CD4-positive, alpha-beta T cell treated with Interleukin-17A for 1 hour (primary cell): ENCODE measurements around the gene SYS1.

Source experiments
- DNase-seq: peaks from one replicate; pipeline ENCODE4 v3.0.0-alpha.2; 2020

Gene SYS1

DNA sequence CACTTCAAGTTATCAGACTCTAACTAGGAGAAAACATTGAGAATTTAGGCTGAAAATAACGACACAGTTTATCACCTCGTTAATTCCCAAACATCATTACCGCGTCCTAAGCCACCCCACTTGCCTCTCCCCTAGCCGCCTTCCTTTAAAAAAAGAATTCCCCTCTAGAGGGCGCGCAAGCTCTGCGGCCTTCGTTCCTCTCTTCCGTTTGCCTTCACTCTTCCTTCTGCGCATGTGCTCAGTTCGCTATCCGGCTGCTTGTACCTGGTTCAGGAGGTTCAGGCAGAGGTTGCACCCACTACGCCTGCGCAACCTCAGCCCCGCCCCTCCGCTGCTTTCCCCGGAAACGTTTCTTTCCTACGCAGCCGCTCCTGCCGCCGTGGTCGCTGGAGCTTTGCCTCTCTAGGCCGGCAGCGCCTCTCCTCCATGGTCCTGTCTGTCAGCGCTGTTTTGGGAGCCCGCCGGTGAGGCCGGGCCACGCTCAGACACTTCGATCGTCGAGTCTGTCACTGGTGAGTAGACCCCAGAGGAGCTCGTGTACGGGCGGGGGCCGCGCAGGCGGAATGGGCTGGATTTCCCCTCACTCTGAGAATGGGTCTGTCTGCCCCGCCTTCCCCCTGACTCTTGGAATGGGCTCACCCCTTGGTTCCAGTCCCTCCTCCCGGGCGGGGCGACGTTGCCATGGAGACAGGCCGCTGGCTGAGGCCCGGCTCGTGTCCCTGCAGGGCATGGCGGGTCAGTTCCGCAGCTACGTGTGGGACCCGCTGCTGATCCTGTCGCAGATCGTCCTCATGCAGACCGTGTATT is at the start of gene SYS1:
Gene SYS1, plus strand, starts transcription at position 353 of the 807 bp plus-strand sequence. Its CDS starts 376 bp downstream, at position 729.
- peak; percentile 99 for DNase-seq

DNA sequence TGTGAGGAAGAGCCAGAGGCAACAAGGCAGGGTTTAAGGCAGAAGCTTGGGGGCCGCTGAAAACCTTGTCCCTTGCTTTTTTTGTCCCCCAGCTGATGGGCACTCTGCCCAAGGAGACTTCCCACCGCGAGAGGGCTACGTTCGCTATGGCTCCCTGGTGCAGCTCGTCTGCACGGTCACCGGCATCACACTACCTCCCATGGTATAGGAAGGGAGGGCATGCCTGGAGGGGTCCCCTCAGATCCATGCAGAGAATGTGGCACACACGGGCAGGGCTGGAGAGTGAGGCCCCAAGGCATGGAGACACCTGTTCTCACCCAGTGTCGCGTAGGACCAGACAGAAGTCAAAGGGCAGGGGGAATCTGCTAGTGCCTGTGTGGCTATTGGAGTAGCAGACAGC is 49.0 kb upstream of the SYS1 start:
- no peak for DNase-seq

DNA sequence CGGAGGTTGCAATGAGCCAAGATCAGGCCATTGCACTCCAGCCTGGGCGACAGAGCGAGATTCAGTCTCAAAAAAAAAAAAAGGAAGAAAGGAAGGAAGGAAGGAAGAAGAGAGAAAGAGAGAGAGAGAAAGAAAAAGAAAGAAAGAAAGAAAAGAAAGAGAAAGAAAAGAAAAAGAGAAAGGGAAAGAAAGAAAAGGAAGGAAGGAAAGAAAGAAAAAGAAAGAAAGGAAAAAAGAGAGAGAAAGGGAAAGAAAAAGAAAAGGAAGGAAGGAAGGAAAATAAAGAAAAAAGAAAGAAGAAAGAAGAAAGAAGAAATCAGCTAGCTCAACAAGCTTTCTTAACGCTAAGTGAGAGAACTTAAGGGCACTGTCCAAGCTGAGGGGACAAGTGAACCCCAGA is 47.3 kb upstream of the SYS1 start:
- DNase-seq: no peak

DNA sequence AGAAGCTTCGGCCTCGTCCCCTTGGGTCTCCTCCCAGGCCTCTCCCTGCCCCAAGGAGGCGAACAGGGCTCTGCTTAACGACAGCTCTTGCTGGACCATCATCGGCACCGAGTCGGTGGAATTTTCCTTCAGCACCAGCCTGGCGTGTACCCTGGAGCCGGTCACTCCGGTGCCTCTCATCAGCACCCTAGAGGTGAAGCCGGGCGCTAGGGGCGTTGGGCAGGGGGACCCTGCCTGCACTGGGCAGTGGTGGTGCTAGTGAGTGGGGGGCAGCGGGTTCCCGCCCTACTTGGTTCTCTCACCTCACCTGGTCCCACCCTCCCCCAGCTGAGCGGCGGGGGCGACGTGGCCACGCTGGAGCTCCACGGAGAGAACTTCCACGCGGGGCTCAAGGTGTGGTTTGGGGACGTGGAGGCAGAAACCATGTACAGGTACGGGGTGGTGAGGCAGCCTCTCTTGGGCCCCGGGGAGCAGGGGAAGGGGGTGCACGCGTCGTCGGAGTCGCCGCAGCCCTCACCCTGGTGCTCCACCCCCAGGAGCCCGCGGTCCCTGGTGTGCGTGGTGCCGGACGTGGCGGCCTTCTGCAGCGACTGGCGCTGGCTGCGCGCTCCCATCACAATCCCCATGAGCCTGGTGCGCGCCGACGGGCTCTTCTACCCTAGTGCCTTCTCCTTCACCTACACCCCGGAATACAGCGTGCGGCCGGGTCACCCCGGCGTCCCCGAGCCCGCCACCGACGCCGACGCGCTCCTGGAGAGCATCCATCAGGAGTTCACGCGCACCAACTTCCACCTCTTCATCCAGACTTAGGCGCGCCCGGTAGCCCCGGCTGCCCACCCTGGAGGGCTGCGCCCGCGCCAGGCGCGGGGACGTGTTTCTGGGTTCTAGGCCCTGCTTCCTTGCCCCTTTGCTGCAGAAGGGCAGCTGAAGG is 46.5 kb upstream of the SYS1 start:
- no peak for DNase-seq

DNA sequence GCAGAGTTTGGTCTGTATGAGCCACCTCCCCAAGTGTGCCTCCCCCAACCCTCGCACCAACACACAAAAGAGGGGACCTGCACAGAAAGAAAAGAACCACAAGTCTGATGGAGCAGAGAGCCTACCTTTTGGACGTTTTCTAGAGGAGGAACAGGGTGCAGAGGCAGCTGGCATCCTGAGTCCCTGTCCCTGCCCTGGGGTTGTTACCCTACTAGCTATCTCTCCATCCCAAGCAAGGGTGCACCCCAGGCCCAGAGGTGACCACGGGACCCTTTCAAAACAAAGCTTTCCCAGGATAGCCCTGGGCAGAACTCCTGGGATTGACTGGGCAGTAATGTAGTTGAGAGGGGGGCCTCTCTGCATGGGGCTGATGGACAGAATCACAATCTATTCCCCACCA is 45.1 kb upstream of the SYS1 start:
- DNase-seq: no peak

DNA sequence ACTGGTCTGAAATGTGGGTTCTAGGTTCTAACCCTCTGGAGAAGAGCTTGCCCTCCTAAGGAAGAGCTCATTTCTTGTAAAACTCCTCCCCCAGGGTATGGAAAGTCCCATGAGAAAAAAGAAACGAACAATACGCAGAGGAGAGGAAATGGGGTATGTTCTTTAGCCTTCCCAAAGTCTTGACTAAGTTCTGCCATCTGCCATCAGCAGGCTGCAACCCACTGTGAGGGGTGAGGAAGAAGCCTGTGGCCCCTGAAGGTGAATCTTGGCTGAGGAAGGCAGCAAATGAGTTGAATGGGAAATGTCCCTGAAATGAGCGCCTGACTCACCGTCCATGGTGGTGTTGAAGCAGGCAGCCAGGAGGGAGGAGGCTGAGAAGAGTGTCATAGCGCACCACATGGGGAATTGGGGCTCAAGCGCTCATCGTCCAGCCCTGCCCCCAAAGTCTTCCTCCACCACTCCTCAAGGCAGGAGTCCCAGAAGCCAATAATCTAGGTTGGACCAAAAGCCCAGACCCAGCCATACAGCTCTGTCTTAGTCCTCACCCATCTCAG is 44.5 kb upstream of the SYS1 start:
- DNase-seq: no peak

DNA sequence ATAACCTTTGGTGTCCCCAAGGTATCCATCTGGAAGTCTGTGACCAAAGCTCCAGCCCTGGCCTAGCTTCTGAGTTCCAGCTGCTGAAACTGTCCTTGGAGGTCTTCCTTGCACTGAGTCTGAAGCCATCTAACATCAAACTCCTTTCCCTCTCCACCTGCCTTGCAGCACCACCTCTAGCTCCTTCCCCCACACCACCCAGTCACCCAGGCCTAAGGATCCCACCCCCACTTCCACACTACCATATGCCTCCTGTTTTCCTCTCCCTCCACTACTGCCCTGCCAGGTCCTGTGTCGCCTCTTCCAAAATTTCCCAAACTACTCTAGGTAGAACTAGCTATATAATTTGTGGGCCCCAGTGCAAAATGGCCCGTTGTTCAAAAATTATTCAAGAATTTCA is 44.0 kb upstream of the SYS1 start:
- DNase-seq: no peak

DNA sequence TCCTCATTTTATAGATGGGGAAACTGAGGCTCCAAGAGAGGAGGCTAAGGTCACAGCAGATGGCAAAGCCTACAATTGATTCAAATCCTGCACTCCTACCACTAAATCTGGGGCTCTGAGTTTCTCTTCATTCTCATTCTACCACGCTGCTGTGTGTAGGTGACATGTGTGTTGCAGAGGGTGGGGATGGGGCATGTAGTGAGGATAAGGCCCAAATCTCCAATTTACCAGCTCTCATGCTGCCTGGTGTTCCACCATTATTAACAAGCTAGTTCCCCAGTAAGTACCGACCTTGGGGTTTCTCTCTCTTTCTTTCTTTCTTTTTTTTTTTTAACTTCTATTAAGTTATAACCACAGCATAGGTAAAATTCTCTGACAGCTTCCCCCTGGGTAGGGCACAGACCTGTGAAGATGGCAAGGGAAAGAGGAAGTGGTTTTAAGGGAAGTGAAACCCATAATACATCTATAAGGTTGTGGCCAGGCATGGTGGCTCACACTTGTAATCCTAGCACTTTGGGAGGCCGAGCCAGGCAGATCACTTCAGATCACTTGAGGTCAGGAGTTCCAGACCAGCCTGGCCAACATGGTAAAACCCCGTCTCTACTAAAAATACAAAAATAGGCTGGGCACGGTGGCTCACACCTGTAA is 41.9 kb upstream of the SYS1 start:
- DNase-seq: peak; percentile 50

DNA sequence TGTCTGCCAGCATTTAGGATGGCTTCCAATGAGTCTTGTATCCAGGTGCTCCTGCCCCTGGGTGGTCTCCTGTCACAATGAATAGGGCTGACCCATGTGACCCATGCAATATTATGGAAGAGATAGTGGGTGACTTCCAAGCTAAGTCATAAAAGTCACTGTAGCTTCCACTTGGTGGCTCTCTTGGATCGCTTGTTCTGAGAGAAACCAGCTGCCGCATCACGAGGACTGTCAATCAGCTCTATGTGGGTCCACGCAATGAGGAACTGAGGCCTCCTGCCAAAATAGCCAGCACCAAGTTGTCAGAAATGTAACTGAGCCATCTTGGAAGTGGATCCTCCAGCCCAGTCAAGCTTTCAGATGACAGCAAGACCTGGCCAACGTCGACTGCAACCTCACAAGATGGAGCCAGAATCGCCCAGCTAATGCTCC is 40.0 kb upstream of the SYS1 start:
- DNase-seq: no peak

DNA sequence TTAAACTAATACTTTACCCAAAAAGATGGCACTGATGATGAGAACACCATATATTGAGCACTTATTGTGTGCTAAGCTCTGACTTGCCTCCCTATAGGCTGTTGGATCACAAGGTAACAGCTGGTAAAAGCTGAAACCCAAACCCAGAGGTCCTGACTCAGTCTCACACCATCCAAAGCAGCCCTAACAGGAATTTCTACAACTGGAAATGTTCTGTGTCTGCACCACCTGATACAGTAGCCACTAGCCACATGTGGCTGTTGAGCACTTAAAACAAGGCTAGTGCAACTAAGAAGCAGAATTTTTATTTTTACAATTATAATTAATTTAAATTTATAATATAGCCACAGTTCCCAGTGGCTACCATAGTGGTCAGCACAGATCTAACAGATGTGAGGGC is 39.2 kb upstream of the SYS1 start:
- no peak for DNase-seq

DNA sequence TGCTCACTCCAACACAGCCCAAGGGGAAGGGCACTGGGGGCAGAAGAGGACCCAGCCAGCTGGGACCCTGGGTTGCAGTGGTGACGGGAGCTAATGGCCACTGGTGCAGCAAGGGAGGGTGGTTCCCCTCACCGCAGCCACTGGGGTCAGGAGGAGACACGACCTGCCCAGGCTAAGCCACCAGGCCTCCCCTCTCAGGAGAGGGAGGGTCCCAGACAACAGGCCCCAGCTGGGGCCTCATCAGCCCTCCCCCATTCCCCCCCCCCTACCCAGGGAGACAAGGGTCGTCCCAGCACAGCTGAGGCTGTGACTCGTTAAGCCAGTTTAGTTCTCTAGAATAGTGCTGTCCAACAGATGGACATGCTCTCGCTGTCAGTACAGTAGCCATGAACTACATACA is 37.6 kb upstream of the SYS1 start:
- no peak for DNase-seq

DNA sequence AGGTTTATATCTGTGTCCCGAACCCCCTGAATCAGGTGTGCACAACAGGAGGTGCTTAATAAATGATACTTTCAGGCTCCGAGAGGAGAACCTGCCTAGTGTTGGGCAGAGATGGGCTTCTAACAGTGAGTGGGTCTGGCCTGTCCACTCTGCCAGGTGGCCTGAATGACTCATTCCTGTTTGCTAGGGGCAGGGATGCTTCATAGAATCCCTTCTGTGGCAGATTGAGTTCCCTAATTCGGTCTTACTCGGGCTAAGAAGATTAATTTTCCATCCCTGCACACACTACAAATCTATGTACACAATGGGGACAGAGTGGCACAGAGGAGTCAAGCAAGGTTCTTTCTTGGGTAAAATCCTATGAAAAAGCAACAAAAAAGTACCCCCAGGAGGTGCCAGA is 34.5 kb upstream of the SYS1 start:
- DNase-seq: no peak

DNA sequence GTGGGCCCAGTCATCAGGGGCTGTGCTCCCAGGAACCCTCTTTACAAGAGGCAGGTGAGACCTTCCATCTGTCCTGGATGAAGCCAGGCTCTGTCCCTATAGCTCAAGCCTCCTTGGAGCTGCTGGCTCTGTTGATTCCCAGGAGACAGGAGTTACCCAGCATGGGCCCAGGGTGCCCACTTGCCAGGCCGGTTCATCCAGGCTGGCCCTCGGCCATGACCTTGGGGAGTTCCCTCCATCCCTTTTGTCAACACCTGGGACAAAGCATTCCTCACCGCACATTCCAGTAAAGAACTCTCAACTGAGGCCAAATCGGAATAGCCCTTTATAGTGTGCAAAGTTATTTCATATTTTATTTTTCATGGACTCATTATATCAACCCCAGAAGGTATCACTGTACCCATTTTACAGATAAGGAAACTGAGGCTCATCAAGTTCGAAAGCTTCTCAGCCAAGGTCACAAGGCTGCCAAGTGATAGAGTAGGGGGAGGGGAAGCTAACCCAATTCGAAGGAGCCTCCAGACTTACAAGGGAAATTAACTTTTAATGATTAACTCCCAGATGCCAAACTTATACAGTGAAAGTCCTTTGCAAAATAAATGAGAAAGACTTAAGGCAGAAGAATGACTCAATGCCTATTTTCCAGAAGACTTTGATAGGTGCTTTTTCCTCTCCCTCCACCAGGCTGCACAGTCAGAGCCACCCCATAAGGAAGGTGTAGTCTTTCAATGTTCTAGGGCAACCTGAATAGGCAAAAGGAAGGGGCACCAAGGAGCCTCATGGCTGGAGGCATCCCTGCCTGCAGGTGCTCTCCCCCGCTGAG is 33.2 kb upstream of the SYS1 start:
- no peak for DNase-seq

DNA sequence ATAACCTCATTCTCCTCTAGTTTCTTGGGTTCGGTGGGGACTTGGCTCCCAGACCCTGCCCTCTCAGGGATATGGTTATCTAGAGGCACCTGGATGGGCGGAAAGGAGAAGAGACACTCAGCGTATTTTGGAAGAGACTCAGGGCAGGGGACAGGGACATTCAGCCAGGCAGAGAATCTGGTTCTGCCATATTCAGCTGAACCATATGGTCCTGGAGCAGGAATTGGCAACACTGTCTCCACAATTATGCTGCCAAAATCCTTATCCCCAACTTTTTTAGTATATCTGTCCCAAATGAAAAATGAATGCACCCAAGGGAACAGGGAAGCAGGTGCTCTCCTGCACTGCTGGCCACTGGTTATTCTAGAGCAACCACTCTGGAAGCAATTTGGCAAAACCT is 32.5 kb upstream of the SYS1 start:
- no peak for DNase-seq

DNA sequence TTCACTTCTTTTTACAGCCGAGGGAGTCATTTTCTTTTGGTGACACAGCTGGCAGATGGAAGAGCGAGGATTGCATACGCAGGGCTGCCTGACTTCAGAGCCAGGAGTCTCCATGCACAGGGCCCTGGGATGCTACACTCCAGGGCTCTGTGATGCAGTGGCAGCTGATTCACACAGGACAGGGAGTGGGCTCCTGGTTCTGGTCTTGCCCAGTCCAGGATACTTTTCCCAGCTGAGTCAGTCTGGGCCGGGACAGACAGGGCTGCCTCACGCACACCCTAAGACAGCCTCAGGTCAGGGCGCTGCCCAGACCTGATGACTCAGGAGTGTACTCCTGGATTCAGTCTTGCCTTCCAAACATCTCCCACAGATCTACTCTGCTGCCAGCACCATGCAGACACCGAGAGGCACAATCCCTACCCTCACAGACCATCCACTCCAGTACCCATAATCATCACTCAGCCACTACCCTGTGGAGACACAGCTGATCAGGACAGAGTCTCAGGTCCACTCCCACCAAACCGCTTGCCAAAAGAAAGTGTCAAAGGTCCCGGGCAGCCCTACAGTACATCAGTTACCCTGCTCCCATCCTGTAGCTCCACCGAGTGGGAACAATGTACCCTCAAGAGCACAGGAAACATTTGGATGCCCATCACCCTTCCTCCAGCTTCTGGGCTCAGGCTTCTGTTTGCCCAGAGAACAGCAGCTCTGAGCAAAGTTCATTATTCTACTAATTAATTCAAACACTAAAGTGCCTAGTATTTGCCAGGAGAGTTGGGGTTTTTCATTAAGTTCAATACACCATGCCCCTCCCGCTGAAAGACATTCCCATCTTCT is 26.2 kb upstream of the SYS1 start:
- DNase-seq: no peak

DNA sequence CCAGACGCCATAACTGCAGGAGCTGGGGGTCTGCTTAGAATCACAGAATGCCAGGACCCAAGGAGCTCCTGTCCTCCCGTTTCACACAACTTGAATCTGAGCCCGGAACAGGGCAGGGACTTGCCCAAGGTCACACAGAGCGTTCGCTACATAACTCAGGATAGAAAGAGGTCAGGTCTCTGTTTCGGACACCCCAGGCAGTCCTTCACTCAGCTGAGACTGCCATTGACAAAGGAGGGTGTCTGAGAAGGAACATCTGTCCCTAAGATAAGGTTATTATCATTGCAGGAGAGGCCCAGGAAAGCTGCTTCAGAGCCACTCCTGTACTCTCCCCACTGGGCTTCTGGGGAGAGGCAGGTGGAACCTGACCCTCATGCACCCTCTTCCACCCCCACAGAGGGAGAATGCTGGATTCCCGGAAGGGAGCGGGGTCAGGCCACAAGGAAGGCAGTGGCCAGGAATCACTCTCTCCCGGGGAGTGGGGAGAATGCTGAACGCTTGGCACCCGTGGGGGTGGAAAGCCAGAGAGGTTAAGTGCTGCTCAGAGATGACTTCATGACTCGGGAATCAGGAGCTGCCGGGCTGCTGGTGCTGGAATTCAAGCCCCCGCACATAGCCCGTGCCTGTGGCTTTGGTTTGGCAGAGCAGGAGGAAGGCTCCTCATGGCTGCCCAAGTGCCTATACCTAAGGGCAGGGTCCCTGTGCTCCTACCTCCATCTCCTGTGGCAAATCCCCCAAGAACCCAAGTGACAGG is 25.4 kb upstream of the SYS1 start:
- no peak for DNase-seq

DNA sequence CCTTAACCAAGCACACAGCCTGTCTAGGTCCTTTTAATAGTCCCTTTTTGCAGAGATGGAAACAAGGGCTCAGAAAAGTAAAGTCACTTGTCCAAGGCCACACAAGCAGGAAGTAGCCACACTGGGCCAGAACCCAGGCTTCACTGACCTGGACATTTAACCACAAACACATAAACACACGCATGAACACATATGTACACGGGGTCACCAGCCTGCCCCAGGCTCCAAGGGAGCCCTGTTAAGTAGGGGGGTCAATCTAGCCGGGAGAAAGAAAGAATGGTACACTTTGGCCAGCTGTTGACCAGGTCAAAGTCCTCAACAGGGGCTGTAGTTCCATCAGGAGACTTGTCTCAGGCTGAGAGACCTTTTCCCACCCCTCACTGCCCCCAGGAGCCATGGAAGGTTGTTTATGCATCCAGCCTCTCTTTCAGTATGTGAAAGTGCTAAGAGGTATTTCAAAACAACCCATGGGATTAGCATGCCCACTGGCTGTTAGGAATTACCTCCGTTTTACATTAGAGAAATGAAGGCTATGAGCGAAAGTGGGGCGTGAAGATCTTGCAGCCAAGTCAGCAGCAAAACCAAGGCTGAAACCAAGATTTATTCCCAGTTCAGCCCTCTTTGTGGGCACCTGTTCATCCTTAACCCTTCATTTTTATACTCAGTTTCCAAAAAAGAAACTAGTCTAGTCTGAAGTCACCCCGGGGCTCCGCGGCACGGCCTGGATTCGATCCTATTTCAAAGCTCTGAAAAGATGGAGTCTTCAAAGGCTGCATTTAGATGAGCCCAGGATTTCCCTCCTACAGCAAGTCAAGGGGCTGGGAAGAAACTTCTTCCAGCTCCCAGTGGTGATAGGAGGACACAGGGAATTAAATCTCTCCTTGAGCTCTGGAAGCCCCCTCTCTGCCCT is 24.6 kb upstream of the SYS1 start:
- no peak for DNase-seq

DNA sequence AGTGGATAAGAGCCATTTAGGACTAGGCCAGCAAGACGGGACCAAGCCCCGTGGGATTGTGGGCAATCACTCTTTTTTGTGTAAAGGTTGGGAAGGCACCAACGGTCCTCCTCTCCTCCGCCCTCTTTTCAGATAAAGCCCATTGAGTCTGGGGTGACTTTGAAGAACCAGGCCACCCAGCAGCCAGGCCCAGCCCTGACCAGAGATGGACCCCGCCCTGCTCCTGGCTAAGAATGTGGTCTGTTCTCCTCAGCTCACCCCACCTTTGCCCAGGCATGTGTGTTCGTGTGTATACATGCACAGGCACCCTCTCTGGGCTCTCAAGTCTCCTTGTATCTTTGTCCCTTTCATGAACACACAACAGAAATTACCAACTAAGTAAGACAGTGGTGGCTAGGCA is 23.9 kb upstream of the SYS1 start:
- DNase-seq: no peak

DNA sequence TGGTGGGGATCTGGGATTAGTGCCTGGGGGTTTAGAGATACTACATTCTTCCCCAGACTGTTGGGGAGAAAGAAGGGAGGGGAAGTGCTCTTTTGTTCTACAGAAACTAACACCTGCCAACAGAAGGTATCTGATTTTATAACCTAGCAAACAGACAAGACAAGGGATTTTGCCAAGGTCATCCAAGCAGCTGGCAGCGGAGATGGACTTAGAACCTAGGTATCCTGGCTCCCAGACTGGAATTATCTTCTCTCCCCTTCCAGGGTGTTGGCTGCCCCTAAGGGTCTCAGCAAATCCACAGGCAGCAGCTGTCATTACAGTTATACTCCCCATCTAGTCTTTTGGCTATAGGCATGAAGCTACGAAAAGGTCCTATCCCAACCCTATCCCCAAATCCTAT is 23.2 kb upstream of the SYS1 start:
- DNase-seq: no peak
